CD4-positive, alpha-beta T cell (primary cell): Measurements from ENCODE around the gene TBRG1. TPM values are rescaled to one million over a fixed set of nuclear protein-coding genes. Genes with fewer than 3 reads are reported as not detected.

Experiments
- ATAC-seq: fragments of 200-7000 bp; cut with Tn5 transposase; one replicate; pipeline ENCODE4 v1.10.0; 2022; ENCODE audit warnings: mild to moderate bottlenecking; ENCODE audit not compliant: poor library complexity
- CTCF ChIA-PET: fragments of 350-600 bp; sonication (Branson Sonifier 250); formaldehyde crosslinking; loops from one replicate; lab custom pipeline; 2021; ENCODE audit warnings: antibody characterized with exemption, inconsistent platforms; lab: Charles Lee
- POLR2A ChIA-PET: fragments of 350-600 bp; sonication (Branson Sonifier 250); formaldehyde crosslinking; loops from one replicate; lab custom pipeline; 2021; ENCODE audit warnings: antibody characterized with exemption, inconsistent platforms; lab: Charles Lee
- DNase-seq, 14 experiments: peaks; one replicate each; pipeline ENCODE4 v3.0.0-alpha.2; 2013 to 2020; ENCODE audit warnings: mixed read lengths in 2 of 14
- H3K27ac ChIP-seq, 2 donors: one replicate each; pipeline versions ENCODE4 v1.5.1 to v1.7.0; 2013; ENCODE audit warnings: low read length in 2 of 2, low read depth in 1 of 2, mild to moderate bottlenecking in 1 of 2
- H3K27me3 ChIP-seq, 2 experiments: 1 replicate in 1 of 2; 2 replicates in 1 of 2; pipeline versions ENCODE4 v1.6.1 to v1.7.0; 2013; ENCODE audit warnings: low read length in 2 of 2, control low read depth in 1 of 2, mild to moderate bottlenecking in 1 of 2, moderate library complexity in 1 of 2; ENCODE audit not compliant: insufficient read depth in 2 of 2, control insufficient read depth in 1 of 2
- H3K36me3 ChIP-seq: one replicate; pipeline ENCODE4 v1.6.1; 2013; ENCODE audit warnings: low read length, control low read depth; ENCODE audit not compliant: insufficient read depth
- H3K4me1 ChIP-seq: one replicate; pipeline ENCODE4 v1.6.1; 2013; ENCODE audit warnings: low read length, control low read depth; ENCODE audit not compliant: insufficient read depth
- H3K4me3 ChIP-seq: one replicate; pipeline ENCODE4 v1.5.1; 2013; ENCODE audit warnings: mild to moderate bottlenecking, low read length, moderate library complexity
- H3K9me3 ChIP-seq, 2 experiments: 1 replicate in 1 of 2; 2 replicates in 1 of 2; pipeline versions ENCODE4 v1.6.1 to v1.7.0; 2013; ENCODE audit warnings: low read length in 2 of 2, mild to moderate bottlenecking in 2 of 2, control low read depth in 1 of 2, moderate library complexity in 1 of 2; ENCODE audit not compliant: control insufficient read depth in 1 of 2, insufficient read depth in 1 of 2
- H3K27ac Mint-ChIP-seq: one replicate; pipeline ENCODE4 v1.8.0; 2020; ENCODE audit warnings: mixed read lengths
- H3K27me3 Mint-ChIP-seq: one replicate; pipeline ENCODE4 v1.8.0; 2021; ENCODE audit warnings: mixed read lengths
- H3K36me3 Mint-ChIP-seq: one replicate; pipeline ENCODE4 v1.8.0; 2021; ENCODE audit warnings: low read depth, mixed read lengths
- H3K4me1 Mint-ChIP-seq: one replicate; pipeline ENCODE4 v1.8.0; 2021; ENCODE audit warnings: low read depth, mixed read lengths
- H3K4me3 Mint-ChIP-seq: one replicate; pipeline ENCODE4 v1.8.0; 2020; ENCODE audit warnings: mild to moderate bottlenecking, mixed read lengths
- H3K9me3 Mint-ChIP-seq: one replicate; pipeline ENCODE4 v1.8.0; 2020; ENCODE audit warnings: mixed read lengths
- intact Hi-C, 2 experiments: fragments of 100-400 bp; cut with DNase I in 1 of 2; cut with micrococcal nuclease in 1 of 2; formaldehyde crosslinking; loops; one replicate each; pipeline versions ENCODE4 v1.15.1 to v1.9.0; 2023 to 2025; cut with DNase I, micrococcal nuclease
- total RNA-seq, 174 experiments: library from RNA in 2 of 174; stranded (reverse) in 2 of 174; gene quantifications; one replicate each; pipeline ENCODE4 v1.2.3 and lab custom pipeline; 2021 to 2026
- TF ChIP-seq, protein P1 (sequence below): fragments of 200-600 bp; IDR thresholded peaks from one replicate; pipeline ENCODE4 v1.8.0; 2022; ENCODE audit warnings: antibody characterized with exemption, mild to moderate bottlenecking

The TBRG1 gene
- total RNA-seq, 2 experiments from 2014 or later = 62.4 to 65.9 TPM

DNA sequence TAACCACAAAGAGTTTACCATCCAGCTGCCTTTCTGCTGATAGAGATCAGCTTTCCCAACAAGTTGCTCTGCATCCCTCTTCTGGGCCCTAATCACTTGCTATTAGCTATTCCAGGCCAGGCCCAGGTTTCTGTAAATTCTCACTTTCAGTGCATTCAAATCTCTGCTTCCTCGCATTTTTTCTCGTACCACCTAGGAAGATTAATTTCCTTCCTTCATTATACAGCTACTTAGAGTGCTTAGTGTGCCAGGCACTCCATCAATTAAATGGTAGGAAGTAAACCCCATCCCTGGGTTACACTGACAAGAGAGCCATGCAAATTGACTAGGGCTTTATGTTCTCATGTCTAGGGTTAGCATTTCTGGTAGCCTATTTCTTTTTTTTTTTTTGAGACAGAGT, 41.2 kb downstream of the TBRG1 start:
- DNase-seq (no peak), ATAC-seq (no peak)
- intact Hi-C loops = loop anchor here in 1 of 2 experiments (10.0 kb wide), 1 partner anchor 131 kb away; no protein-coding TSS in a partner anchor
- Histone ChIP-seq H3K9me3 (no peaks in the 10 kb centered on the region), H3K4me3 (no peak overlapping the region), H3K27ac (no peak overlapping the region), H3K4me1 (no peaks in the 10 kb centered on the region), H3K27me3 (no peaks in the 10 kb centered on the region), H3K36me3 (no peaks in the 10 kb centered on the region)
- ChIA-PET POLR2A (no interaction called here), CTCF (interaction anchor here (0.7 to 1.0 kb wide), 3 partner anchors 10 to 130 kb away, joined by 3 read pairs; partner anchors contain the start of genes SIAE and SPA17)
- Mint-ChIP-seq H3K9me3 (no peaks in the 10 kb centered on the region), H3K27ac (no peak overlapping the region), H3K27me3 (no peaks in the 10 kb centered on the region), H3K4me3 (no peak overlapping the region), H3K36me3 (peaks cover 26% of the 10 kb centered on the region), H3K4me1 (no peaks in the 10 kb centered on the region)
- TF ChIP-seq, protein P1, sequence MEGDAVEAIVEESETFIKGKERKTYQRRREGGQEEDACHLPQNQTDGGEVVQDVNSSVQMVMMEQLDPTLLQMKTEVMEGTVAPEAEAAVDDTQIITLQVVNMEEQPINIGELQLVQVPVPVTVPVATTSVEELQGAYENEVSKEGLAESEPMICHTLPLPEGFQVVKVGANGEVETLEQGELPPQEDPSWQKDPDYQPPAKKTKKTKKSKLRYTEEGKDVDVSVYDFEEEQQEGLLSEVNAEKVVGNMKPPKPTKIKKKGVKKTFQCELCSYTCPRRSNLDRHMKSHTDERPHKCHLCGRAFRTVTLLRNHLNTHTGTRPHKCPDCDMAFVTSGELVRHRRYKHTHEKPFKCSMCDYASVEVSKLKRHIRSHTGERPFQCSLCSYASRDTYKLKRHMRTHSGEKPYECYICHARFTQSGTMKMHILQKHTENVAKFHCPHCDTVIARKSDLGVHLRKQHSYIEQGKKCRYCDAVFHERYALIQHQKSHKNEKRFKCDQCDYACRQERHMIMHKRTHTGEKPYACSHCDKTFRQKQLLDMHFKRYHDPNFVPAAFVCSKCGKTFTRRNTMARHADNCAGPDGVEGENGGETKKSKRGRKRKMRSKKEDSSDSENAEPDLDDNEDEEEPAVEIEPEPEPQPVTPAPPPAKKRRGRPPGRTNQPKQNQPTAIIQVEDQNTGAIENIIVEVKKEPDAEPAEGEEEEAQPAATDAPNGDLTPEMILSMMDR = no peak

DNA sequence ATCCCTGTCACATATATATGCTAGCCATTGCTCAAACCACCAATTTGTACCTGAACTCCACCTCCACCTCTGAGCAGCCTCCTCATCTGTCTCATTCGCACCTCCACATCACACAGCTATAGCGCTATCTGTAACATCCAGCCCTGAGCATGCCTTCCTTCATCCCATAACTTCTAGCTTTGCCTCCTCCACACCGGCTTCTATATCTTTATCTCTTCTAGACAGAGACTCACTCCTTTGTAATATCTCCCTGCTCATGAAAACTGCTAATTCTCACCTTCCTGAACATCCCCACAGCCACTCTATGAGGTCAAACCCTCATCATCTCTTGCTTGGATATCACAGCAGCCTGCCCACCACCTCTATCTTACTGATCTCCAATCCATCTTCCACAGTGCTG, 44.9 kb downstream of the TBRG1 start:
- H3K27me3 ChIP-seq = no peaks in the 10 kb centered on the region
- ChIA-PET POLR2A (no interaction called here), CTCF (no interaction called here)
- no peak overlapping the region for H3K4me3 ChIP-seq
- no peak overlapping the region for H3K27ac ChIP-seq
- no peak overlapping the region for H3K27ac Mint-ChIP-seq
- no peak for DNase-seq
- peaks cover 20% of the 10 kb centered on the region for H3K4me1 Mint-ChIP-seq
- H3K9me3 Mint-ChIP-seq = no peaks in the 10 kb centered on the region
- TF ChIP-seq, protein P1 = no peak
- H3K4me3 Mint-ChIP-seq = no peak overlapping the region
- H3K4me1 ChIP-seq = peaks cover 15% of the 10 kb centered on the region
- H3K36me3 Mint-ChIP-seq = peaks cover 17% of the 10 kb centered on the region
- no peaks in the 10 kb centered on the region for H3K9me3 ChIP-seq
- H3K36me3 ChIP-seq = no peaks in the 10 kb centered on the region
- ATAC-seq = no peak
- no peaks in the 10 kb centered on the region for H3K27me3 Mint-ChIP-seq
- intact Hi-C loops = loop anchor here in 1 of 2 experiments (2.0 to 10.0 kb wide), 2 partner anchors 47 to 127 kb away; no protein-coding TSS in a partner anchor

DNA sequence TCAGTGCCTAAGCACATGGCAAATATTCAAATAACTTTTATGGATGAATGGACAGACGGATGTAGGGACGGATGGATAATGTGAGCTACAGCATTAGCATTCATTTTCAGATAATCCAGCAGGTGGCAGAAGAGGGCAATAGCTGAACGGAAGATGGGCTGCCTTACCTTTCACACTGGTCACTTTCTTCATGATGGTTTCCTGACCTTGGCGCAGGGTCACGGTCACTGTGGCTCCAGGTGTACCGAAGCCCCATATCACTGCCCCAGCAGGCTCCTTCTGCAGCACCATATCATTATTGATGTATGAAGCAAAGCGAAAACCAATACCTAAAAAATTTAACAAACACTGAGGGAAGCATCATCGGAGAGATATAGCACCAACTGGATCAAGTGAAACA, 46.5 kb downstream of the TBRG1 start:
- CTCF ChIA-PET = interaction anchor here (0.6 to 5.9 kb wide), 31 partner anchors 9 to 196 kb away, joined by 3 to 48 read pairs (median 4); partner anchors contain the start of genes ESAM, MSANTD2, ROBO3 and TBRG1
- H3K4me3 ChIP-seq = no peak overlapping the region
- Mint-ChIP-seq H3K27ac (no peak overlapping the region), H3K36me3 (peaks cover 25% of the 10 kb centered on the region), H3K27me3 (no peaks in the 10 kb centered on the region), H3K4me1 (peaks cover 32% of the 10 kb centered on the region), H3K4me3 (no peak overlapping the region), H3K9me3 (no peaks in the 10 kb centered on the region)
- H3K27ac ChIP-seq = no peak overlapping the region
- DNase-seq (peak in 13 of 14 experiments; percentile 2 to 80 (median 22)), ATAC-seq (no peak)
- no peaks in the 10 kb centered on the region for H3K27me3 ChIP-seq
- peaks cover 28% of the 10 kb centered on the region for H3K4me1 ChIP-seq
- intact Hi-C loops = loop anchor here (1.0 to 10.0 kb wide), 4 partner anchors 94 to 168 kb away; no protein-coding TSS in a partner anchor
- H3K9me3 ChIP-seq = no peaks in the 10 kb centered on the region
- no peaks in the 10 kb centered on the region for H3K36me3 ChIP-seq
- TF ChIP-seq, protein P1 = peak; percentile 97
- POLR2A ChIA-PET = interaction anchor here (0.6 to 6.2 kb wide), 12 partner anchors 22 to 207 kb away, joined by 3 to 89 read pairs (median 6); partner anchors contain the start of genes ESAM, MSANTD2 and NRGN
